GM12865 (cell line): ENCODE results near the gene SPOCK2.

Experiments
- DNase-seq: peaks from one replicate; pipeline ENCODE4 v3.0.0; 2010; ENCODE audit warnings: low read depth
- H3K4me3 ChIP-seq: 2 replicates; pipeline ENCODE4 v1.5.1; 2011; ENCODE audit warnings: mild to moderate bottlenecking, low read depth, low read length, control low read depth
- CTCF ChIP-seq: IDR thresholded peaks from 2 replicates; pipeline ENCODE4 v1.5.1; 2011; ENCODE audit warnings: low read length, control low read depth, low read depth, inconsistent platforms; ENCODE audit not compliant: insufficient read depth; ENCODE audit errors: missing control alignments

Gene SPOCK2

GRCh38 chr10:72031706-72032105 lies 56.6 kb downstream of the SPOCK2 start:
- no peak for DNase-seq
- TF ChIP-seq CTCF = no peak
- no peak overlapping the region for H3K4me3 ChIP-seq

GRCh38 chr10:72030762-72031543 lies 57.4 kb downstream of the SPOCK2 start:
- no peak overlapping the region for H3K4me3 ChIP-seq
- no peak for DNase-seq
- TF ChIP-seq CTCF = no peak

- TF ChIP-seq CTCF = no peak
- no peak overlapping the region for H3K4me3 ChIP-seq
- DNase-seq = no peak
Measured at GRCh38 chr10:72029414-72029813, 58.9 kb downstream of the SPOCK2 start.

- no peak for DNase-seq
- TF ChIP-seq CTCF = no peak
- H3K4me3 ChIP-seq = no peak overlapping the region
Measured at GRCh38 chr10:72027498-72027897, 60.9 kb downstream of the SPOCK2 start.

GRCh38 chr10:72026278-72027111 lies 61.9 kb downstream of the SPOCK2 start:
- no peak overlapping the region for H3K4me3 ChIP-seq
- DNase-seq = no peak
- no peak for TF ChIP-seq CTCF

- H3K4me3 ChIP-seq = no peak overlapping the region
- no peak for TF ChIP-seq CTCF
- no peak for DNase-seq
Measured at GRCh38 chr10:72025832-72026231, 62.5 kb downstream of the SPOCK2 start.

GRCh38 chr10:72025400-72025799 lies 63.0 kb downstream of the SPOCK2 start:
- TF ChIP-seq CTCF = no peak
- no peak for DNase-seq
- no peak overlapping the region for H3K4me3 ChIP-seq
